SU-DHL-6 (cell line): ENCODE measurements around the gene RDH16.

Source experiments
- EZH2phosphoT487 ChIP-seq: fragments of 200-600 bp; sonication (generic), shearing (Covaris generic); conservative IDR thresholded peaks from 2 replicates; pipeline ENCODE4 v1.6.1; 2018; ENCODE audit warnings: mild to moderate bottlenecking, antibody characterized with exemption, low read length, moderate library complexity, mixed read lengths
- TF ChIP-seq, protein P1 (sequence below): fragments of 200-600 bp; sonication (generic); IDR thresholded peaks from one replicate; pipeline ENCODE4 v1.5.1; 2017; ENCODE audit warnings: antibody characterized with exemption, mild to moderate bottlenecking, low read length, moderate library complexity; ENCODE audit not compliant: insufficient read depth, poor library complexity, severe bottlenecking

DNA sequence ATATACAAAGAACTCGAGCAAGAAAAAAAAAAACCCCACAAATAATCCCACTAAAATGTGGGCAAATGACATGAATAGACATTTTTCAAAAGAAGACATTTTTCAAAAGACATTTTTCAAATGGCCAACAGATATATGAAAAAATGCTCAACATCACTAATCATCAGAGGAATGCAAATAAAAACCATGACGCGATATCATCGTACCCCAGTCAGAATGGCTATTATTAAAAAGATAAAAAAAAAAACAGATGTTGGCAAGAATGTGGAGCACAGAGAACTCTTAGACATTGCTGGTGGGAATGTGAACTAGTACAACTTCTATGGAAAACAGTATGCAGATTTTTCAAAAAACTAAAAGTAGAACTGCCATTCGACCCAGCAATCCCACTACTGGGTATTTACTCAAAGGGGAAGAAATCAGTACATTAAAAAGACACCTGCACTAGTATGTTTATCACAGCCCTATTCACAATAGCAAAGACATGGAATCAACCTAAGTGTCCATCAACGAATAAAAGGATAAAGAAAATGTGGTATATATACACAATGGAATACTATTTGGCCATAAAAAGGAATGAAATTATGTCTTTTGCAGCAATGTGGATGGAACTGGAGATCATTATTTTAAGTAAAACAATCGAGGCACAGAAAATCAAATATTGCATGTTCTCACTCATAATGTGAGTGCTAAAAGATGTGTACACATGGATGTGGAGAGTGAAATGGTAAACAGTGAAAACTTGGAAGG, 32.6 kb upstream of the RDH16 start:
- TF ChIP-seq, protein P1, sequence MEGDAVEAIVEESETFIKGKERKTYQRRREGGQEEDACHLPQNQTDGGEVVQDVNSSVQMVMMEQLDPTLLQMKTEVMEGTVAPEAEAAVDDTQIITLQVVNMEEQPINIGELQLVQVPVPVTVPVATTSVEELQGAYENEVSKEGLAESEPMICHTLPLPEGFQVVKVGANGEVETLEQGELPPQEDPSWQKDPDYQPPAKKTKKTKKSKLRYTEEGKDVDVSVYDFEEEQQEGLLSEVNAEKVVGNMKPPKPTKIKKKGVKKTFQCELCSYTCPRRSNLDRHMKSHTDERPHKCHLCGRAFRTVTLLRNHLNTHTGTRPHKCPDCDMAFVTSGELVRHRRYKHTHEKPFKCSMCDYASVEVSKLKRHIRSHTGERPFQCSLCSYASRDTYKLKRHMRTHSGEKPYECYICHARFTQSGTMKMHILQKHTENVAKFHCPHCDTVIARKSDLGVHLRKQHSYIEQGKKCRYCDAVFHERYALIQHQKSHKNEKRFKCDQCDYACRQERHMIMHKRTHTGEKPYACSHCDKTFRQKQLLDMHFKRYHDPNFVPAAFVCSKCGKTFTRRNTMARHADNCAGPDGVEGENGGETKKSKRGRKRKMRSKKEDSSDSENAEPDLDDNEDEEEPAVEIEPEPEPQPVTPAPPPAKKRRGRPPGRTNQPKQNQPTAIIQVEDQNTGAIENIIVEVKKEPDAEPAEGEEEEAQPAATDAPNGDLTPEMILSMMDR = no peak
- no peak for TF ChIP-seq EZH2phosphoT487
